NT2/D1 (cell line): ENCODE measurements around the gene CNOT11.

Experiments
- DNase-seq: peaks from one replicate; pipeline ENCODE4 v3.0.0-alpha.2; 2011; ENCODE audit warnings: low read depth, low spot score
- H3K27me3 ChIP-seq: 2 replicates; pipeline ENCODE4 v1.6.0; 2011; ENCODE audit warnings: mild to moderate bottlenecking; ENCODE audit not compliant: insufficient read length, insufficient read depth
- H3K36me3 ChIP-seq: 2 replicates; pipeline ENCODE4 v1.6.1; 2011; ENCODE audit warnings: mild to moderate bottlenecking, low read length, mixed read lengths; ENCODE audit not compliant: insufficient read depth, insufficient read length
- H3K4me1 ChIP-seq: 2 replicates; pipeline ENCODE4 v1.5.1; 2011; ENCODE audit not compliant: insufficient read depth, insufficient read length
- H3K4me3 ChIP-seq: 2 replicates; pipeline ENCODE4 v1.5.1; 2011; ENCODE audit warnings: low read depth; ENCODE audit not compliant: insufficient read length
- H3K9ac ChIP-seq: 2 replicates; pipeline ENCODE4 v1.6.0; 2011; ENCODE audit warnings: low read depth; ENCODE audit not compliant: insufficient read length
- H3K9me3 ChIP-seq: 2 replicates; pipeline ENCODE4 v1.5.1; 2011; ENCODE audit warnings: mild to moderate bottlenecking, low read length; ENCODE audit not compliant: insufficient read depth
- SUZ12 ChIP-seq: IDR thresholded peaks from 2 replicates; pipeline ENCODE4 v1.6.1; 2011; ENCODE audit not compliant: insufficient read length, insufficient read depth; ENCODE audit errors: extremely low read depth
- YY1 ChIP-seq: IDR thresholded peaks from 2 replicates; pipeline ENCODE4 v1.6.1; 2011; ENCODE audit not compliant: insufficient read length, insufficient read depth
- ZNF274 ChIP-seq: IDR thresholded peaks from 2 replicates; pipeline ENCODE4 v1.6.1; 2011; ENCODE audit warnings: mild to moderate bottlenecking, low read depth, low read length

CNOT11 gene

DNA sequence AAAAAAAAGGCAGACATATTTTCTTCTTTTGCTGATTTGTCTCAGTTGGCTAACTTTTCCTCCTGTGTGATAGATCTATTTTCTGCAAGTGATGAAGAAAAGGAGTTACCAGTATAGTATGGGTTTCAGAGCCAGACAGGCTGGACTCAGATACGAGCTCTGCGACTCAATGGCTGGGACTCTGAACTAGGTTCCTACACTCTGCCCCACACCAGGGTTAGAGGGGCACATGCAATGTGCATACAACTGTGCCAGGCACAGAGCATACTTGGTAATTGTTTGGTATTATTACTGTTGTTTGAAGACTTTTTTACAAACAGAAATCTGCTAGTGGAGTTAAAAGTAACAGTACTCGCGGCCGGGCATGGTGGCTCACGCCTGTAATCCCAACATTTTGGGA is 34.0 kb downstream of the CNOT11 start:
- H3K36me3 ChIP-seq: peaks cover 84% of the 10 kb centered on the region
- no peak overlapping the region for H3K9ac ChIP-seq
- H3K9me3 ChIP-seq: no peaks in the 10 kb centered on the region
- no peaks in the 10 kb centered on the region for H3K4me1 ChIP-seq
- no peak overlapping the region for H3K4me3 ChIP-seq
- no peaks in the 10 kb centered on the region for H3K27me3 ChIP-seq
- TF ChIP-seq SUZ12 (no peak), YY1 (no peak), ZNF274 (no peak)
- DNase-seq: no peak

DNA sequence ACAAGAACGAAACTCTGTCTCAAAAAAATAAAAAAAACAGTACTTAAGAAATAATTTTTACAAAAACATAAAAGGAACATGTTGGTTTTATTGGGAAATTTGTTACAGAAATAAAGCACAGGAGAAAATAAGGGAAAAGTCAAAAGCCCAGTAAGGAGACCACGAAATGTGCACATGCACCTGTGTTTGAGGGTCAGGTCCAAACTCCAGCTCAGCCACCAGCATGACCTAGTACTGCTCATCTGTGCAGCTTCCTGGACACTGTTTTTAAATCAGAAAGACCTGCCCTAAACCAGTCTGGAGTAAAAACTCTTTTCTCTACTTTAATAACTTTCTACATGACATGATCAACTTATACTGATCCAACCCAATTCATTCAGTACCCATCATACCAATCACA is 34.6 kb downstream of the CNOT11 start:
- no peaks in the 10 kb centered on the region for H3K4me1 ChIP-seq
- no peak for DNase-seq
- TF ChIP-seq SUZ12: no peak
- TF ChIP-seq ZNF274: no peak
- no peak for TF ChIP-seq YY1
- H3K27me3 ChIP-seq: no peaks in the 10 kb centered on the region
- peaks cover 83% of the 10 kb centered on the region for H3K36me3 ChIP-seq
- H3K9ac ChIP-seq: no peak overlapping the region
- H3K4me3 ChIP-seq: no peak overlapping the region
- H3K9me3 ChIP-seq: no peaks in the 10 kb centered on the region

DNA sequence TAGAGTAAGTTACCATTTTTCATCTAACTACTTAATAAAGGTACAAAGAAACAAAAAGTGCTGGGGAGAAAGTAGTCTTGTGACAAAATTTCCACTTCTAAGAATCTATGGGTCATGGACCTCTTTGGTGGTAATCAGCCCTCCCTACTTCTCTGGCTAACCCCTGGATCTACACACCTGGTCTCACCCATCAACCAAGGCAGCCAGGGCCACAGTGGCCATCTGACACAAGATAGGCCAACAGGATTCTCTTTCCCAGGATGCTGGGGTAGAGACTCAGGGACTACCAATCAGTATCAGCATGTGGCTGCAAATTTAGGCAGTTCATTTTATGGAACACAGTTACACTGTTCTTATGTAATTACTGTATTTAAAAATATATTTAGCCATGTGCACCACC is 38.0 kb downstream of the CNOT11 start:
- H3K36me3 ChIP-seq: peaks cover 72% of the 10 kb centered on the region
- no peaks in the 10 kb centered on the region for H3K4me1 ChIP-seq
- TF ChIP-seq SUZ12: no peak
- TF ChIP-seq ZNF274: no peak
- no peak for TF ChIP-seq YY1

DNA sequence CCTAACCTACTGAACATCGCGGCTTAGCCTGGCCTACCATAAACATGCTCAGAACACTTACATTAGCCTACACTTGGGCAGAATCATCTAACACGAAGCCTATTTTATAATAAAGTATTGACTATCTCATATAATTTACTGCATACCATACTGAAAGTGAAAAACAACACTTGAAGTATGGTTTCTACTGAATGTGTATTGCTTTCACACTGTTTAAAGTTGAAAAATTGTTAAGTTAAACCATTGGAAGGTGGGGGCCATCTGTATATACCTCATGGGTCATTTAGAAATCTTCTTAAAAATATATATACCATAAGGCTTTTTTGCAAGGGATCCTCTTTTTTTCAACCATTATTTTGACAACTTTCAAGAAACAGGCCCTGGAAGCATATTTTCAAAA is 39.3 kb downstream of the CNOT11 start:
- no peak overlapping the region for H3K4me3 ChIP-seq
- no peaks in the 10 kb centered on the region for H3K9me3 ChIP-seq
- peaks cover 60% of the 10 kb centered on the region for H3K36me3 ChIP-seq
- H3K4me1 ChIP-seq: no peaks in the 10 kb centered on the region
- no peak for DNase-seq
- TF ChIP-seq YY1 (no peak), ZNF274 (no peak), SUZ12 (no peak)
- no peaks in the 10 kb centered on the region for H3K27me3 ChIP-seq
- H3K9ac ChIP-seq: no peak overlapping the region

More for the DNA sequence above, 38.0 kb downstream of the CNOT11 start:
- no peak overlapping the region for H3K9ac ChIP-seq
- no peak for DNase-seq
- H3K27me3 ChIP-seq: no peaks in the 10 kb centered on the region
- no peak overlapping the region for H3K4me3 ChIP-seq
- no peaks in the 10 kb centered on the region for H3K9me3 ChIP-seq

DNA sequence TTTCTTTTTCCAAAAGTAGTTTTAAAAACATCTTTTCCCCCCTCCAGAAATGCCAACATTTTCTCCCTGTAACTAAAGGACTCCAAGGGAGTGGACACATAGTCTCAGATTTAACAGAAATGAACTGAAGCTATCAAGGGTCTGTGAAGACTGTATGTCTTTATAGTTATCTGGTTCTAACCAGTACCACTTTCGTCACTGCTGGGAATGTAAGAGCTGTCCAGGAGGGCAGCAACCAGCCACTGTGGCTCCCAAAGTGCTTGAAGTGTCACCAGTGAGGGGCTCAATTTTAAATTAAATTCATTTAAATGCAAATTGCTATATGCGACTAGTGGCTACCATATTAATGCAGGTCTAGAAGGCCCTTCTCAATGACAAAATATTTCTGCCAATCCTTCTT is 40.9 kb downstream of the CNOT11 start:
- no peak overlapping the region for H3K4me3 ChIP-seq
- H3K4me1 ChIP-seq: no peaks in the 10 kb centered on the region
- H3K9me3 ChIP-seq: no peaks in the 10 kb centered on the region
- DNase-seq: no peak
- no peaks in the 10 kb centered on the region for H3K27me3 ChIP-seq
- TF ChIP-seq YY1: no peak
- no peak for TF ChIP-seq SUZ12
- no peak for TF ChIP-seq ZNF274
- H3K9ac ChIP-seq: no peak overlapping the region
- H3K36me3 ChIP-seq: peaks cover 46% of the 10 kb centered on the region

DNA sequence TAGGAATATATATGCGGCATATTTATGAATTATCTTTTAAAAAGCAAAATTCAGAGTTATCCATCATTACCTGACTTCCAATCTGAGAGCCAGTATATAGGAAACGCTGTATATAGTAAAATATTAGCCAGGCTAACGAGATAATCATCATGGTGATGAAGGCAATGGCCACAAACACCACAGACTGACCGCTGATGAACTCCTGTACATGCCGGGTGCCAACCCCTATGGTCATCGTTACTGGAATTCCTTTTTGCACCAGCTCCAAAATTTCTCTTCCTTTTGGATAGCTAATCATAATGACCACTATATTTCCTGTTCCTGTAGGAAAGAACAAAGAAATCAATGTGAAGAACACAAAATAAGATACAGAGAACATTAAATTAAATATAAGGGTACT is 42.2 kb downstream of the CNOT11 start:
- no peak for TF ChIP-seq SUZ12
- no peak for TF ChIP-seq ZNF274
- no peak overlapping the region for H3K4me3 ChIP-seq
- no peaks in the 10 kb centered on the region for H3K4me1 ChIP-seq
- H3K9me3 ChIP-seq: no peaks in the 10 kb centered on the region
- peaks cover 47% of the 10 kb centered on the region for H3K36me3 ChIP-seq
- no peak for DNase-seq
- no peaks in the 10 kb centered on the region for H3K27me3 ChIP-seq
- H3K9ac ChIP-seq: no peak overlapping the region

DNA sequence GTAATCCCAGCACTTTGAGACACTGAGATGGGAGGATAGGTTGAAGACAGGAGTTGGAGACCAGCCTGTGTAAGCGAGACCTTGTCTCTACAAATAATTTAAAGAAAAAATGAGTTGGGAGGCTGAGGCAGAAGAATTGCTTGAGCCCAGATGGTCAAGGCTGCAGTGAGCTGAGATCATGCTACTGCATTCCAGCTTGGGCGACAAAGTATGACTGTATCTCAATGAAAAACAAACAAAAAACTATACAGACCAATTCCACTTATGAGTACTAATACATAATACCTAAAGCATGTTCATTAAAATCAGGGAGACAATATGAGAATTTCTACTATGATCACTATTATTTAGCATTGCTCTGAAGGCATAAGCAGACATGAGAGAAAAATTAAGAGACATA is 43.2 kb downstream of the CNOT11 start:
- H3K36me3 ChIP-seq: peaks cover 44% of the 10 kb centered on the region
- H3K4me3 ChIP-seq: no peak overlapping the region
- no peaks in the 10 kb centered on the region for H3K27me3 ChIP-seq
- H3K9ac ChIP-seq: no peak overlapping the region
- no peak for TF ChIP-seq ZNF274
- no peak for TF ChIP-seq YY1
- no peak for TF ChIP-seq SUZ12
- no peaks in the 10 kb centered on the region for H3K4me1 ChIP-seq
- H3K9me3 ChIP-seq: no peaks in the 10 kb centered on the region
- DNase-seq: no peak

DNA sequence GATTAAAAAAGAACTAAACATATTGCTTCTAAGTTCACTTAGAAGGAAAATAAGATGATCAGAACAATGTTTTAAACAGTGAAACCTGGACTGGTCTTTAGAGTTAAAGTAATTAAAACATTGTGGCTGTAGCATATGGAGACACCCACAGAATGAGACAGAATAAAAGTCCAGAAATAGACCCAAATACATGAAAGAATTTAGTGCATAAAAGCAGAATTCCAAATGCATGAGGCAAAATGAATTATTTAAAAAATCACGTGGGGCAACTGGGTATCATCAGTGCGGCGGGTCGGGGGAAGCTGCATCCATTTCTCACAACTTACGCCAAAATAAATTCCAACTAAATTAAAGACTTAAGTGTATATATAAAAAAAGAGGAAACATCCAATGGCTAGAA is 43.7 kb downstream of the CNOT11 start:
- H3K9me3 ChIP-seq: no peaks in the 10 kb centered on the region
- peaks cover 42% of the 10 kb centered on the region for H3K36me3 ChIP-seq
- TF ChIP-seq SUZ12: no peak
- no peak for TF ChIP-seq YY1
- TF ChIP-seq ZNF274: no peak
- H3K4me1 ChIP-seq: no peaks in the 10 kb centered on the region
- no peak for DNase-seq
- H3K9ac ChIP-seq: no peak overlapping the region
- no peaks in the 10 kb centered on the region for H3K27me3 ChIP-seq
- no peak overlapping the region for H3K4me3 ChIP-seq
